Adrenal gland (tissue), 12 donors: ENCODE data around the gene NOP14. TPM values are rescaled to one million over a fixed set of nuclear protein-coding genes. Genes with fewer than 3 reads are reported as not detected.

Experiments
- DNase-seq, 7 donors: peaks; one replicate each; pipeline ENCODE4 v3.0.0-alpha.2; 2019 to 2020
- H3K27ac ChIP-seq, 5 donors: fragments of 200-600 bp; sonication (generic) in 4 of 5; 1 replicate in 3 of 5; 2 replicates in 2 of 5; pipeline versions ENCODE4 v1.5.1 to v1.8.0; 2016 to 2020; ENCODE audit warnings: mild to moderate bottlenecking in 1 of 5
- H3K27me3 ChIP-seq: fragments of 200-600 bp; 2 replicates; pipeline ENCODE4 v1.8.0; 2021
- H3K36me3 ChIP-seq, 2 donors: fragments of 200-600 bp; replicated peaks in 1 of 2; 1 replicate in 1 of 2; 2 replicates in 1 of 2; pipeline versions ENCODE4 v1.5.1 to v1.8.0; 2018 to 2022
- H3K4me1 ChIP-seq, 2 donors: fragments of 200-600 bp; replicated peaks in 1 of 2; 1 replicate in 1 of 2; 2 replicates in 1 of 2; pipeline versions ENCODE4 v1.5.1 to v1.8.0; 2018 to 2021
- H3K4me3 ChIP-seq, 4 donors: fragments of 200-600 bp; sonication (generic) in 3 of 4; one replicate each; pipeline ENCODE4 v1.5.1; 2016 to 2018
- H3K9me3 ChIP-seq, 3 donors: fragments of 200-600 bp; sonication (generic) in 1 of 3; replicated peaks in 1 of 3; 1 replicate in 2 of 3; 2 replicates in 1 of 3; pipeline versions ENCODE4 v1.5.1 to v1.8.0; 2016 to 2021
- CTCF ChIP-seq, 6 experiments: fragments of 450-650 bp in 4 of 6; fragments of 200-600 bp in 2 of 6; sonication (generic) in 1 of 6; IDR thresholded peaks; 1 replicate in 5 of 6; 2 replicates in 1 of 6; pipeline versions ENCODE4 v1.5.1 to v1.8.0; 2016 to 2021; ENCODE audit warnings: antibody characterized with exemption in 6 of 6, mild to moderate bottlenecking in 2 of 6, moderate library complexity in 1 of 6
- POLR2A ChIP-seq, 2 donors: fragments of 450-650 bp; IDR thresholded peaks; one replicate each; pipeline ENCODE4 v1.6.1; 2017; ENCODE audit warnings: antibody characterized with exemption in 2 of 2, mild to moderate bottlenecking in 2 of 2, moderate library complexity in 1 of 2
- WGBS, 4 donors: extraction: QIAGEN DNeasy Blood & Tissue Kit in 2 of 4; methylation state at CpG; one replicate each; pipeline versions ENCODE4 v1.1.5 to v1.1.7; 2013 to 2017; 5-methylcytosine and 5-hydroxymethylcytosine counted together
- intact Hi-C, 2 donors: fragments of 100-400 bp; cut with DNase I; formaldehyde crosslinking; loops; one replicate each; pipeline versions ENCODE4 v1.14.1 to v1.15.0; 2022 to 2023
- polyA plus RNA-seq, 3 donors: library from polyadenylated mRNA; stranded (reverse); fragments of 200-250 nt in 2 of 3; fragments of 350-450 nt in 1 of 3; fragmentation: Illumina TruSeq in 1 of 3; extraction: RNeasy Lipid Tissue Mini Kit (QIAGEN cat#74804) in 1 of 3; gene quantifications; one replicate each; pipeline ENCODE4 v1.2.3, GENCODE V29; 2013 to 2014
- total RNA-seq, 9 donors: library from RNA; depleted of rRNA in 4 of 9; stranded (reverse); fragments of >200 nt in 4 of 9; fragments of 120-200 nt in 1 of 9; fragmentation: NEBNext Ultra II Directional in 1 of 9; extraction: Animal tissue kit (Norgen Biotek cat#: 25700) in 1 of 9; gene quantifications; one replicate each; pipeline versions ENCODE4 v1.1.0 to v1.2.4, GENCODE V29; 2013 to 2023
- donor health status: healthy with polysubstance abuse.
- donor health status: Bipolar disorder and iron deficiency.
- donor health status: DM: yes; HTN: yes; CAD: no.
- donor health status: DM: no; HTN: no; CAD: no.
- donor health status: DM: no; HTN: no; CAD: no.
- donor health status: DM: yes; HTN: yes; CAD: no.

Gene NOP14
- total and polyA plus RNA-seq, 12 donors: 16.4 to 56.5 (median 25.5) TPM

GRCh38 chr4:2907226-2907625 lies 56.0 kb downstream of the NOP14 start:
- TF ChIP-seq POLR2A (IDR thresholded peaks at IDR 0.05) (no peak), CTCF (IDR thresholded peaks at IDR 0.05) (no peak)
- 86 to 94% (median 90%) methylated on average over 3 to 4 of the region's 4 CpGs for WGBS, 4 donors
- Histone ChIP-seq H3K9me3 (no peaks in the 10 kb centered on the region), H3K27ac (no peak overlapping the region), H3K36me3 (peaks cover 0 to 72% of the 10 kb centered on the region in 2 donors), H3K27me3 (no peaks in the 10 kb centered on the region), H3K4me3 (no peak overlapping the region), H3K4me1 (no peaks in the 10 kb centered on the region)
- DNase-seq: peak in 1 of 7 donors; percentile 8
- intact Hi-C loops: no loop called here

GRCh38 chr4:2906218-2906617 lies 57.0 kb downstream of the NOP14 start:
- Histone ChIP-seq H3K27me3 (no peaks in the 10 kb centered on the region), H3K36me3 (peaks cover 0 to 65% of the 10 kb centered on the region in 2 donors)
- 86 to 95% (median 91%) methylated on average over 8 of the region's 8 CpGs for WGBS, 4 donors

GRCh38 chr4:2905544-2905943 lies 57.7 kb downstream of the NOP14 start:
- Histone ChIP-seq H3K27ac (no peak overlapping the region), H3K4me1 (peaks cover 0 to 6% of the 10 kb centered on the region in 2 donors), H3K27me3 (no peaks in the 10 kb centered on the region), H3K4me3 (no peak overlapping the region), H3K36me3 (peaks cover 0 to 66% of the 10 kb centered on the region in 2 donors), H3K9me3 (no peaks in the 10 kb centered on the region)
- WGBS, 4 donors: 79 to 94% (median 91%) methylated on average over 3 to 13 of the region's 13 CpGs
- peak in 1 of 7 donors; percentile 19 for DNase-seq
- intact Hi-C loops: no loop called here
- TF ChIP-seq CTCF (IDR thresholded peaks at IDR 0.05) (no peak), POLR2A (IDR thresholded peaks at IDR 0.05) (no peak)

More at GRCh38 chr4:2906218-2906617, 57.0 kb downstream of the NOP14 start:
- intact Hi-C loops: no loop called here
- no peak for DNase-seq
- Histone ChIP-seq H3K4me3 (no peak overlapping the region), H3K4me1 (peaks cover 0 to 3% of the 10 kb centered on the region in 2 donors), H3K27ac (no peak overlapping the region), H3K9me3 (no peaks in the 10 kb centered on the region)
- no peak for TF ChIP-seq POLR2A (IDR thresholded peaks at IDR 0.05)
- TF ChIP-seq CTCF (IDR thresholded peaks at IDR 0.05): no peak

- 57 to 74% (median 63%) methylated on average over 2 of the region's 2 CpGs for WGBS, 4 donors
- intact Hi-C loops: no loop called here
- H3K36me3 ChIP-seq: peaks cover 0 to 70% of the 10 kb centered on the region in 2 donors
Observed at GRCh38 chr4:2902126-2902525, 61.1 kb downstream of the NOP14 start.

More at GRCh38 chr4:2902126-2902525, 61.1 kb downstream of the NOP14 start:
- no peak overlapping the region for H3K4me3 ChIP-seq
- no peaks in the 10 kb centered on the region for H3K27me3 ChIP-seq
- DNase-seq: no peak
- no peaks in the 10 kb centered on the region for H3K9me3 ChIP-seq
- no peak overlapping the region for H3K27ac ChIP-seq
- TF ChIP-seq CTCF (IDR thresholded peaks at IDR 0.05): no peak
- TF ChIP-seq POLR2A (IDR thresholded peaks at IDR 0.05): no peak
- H3K4me1 ChIP-seq: peaks cover 0 to 6% of the 10 kb centered on the region in 2 donors
